ENCODE results near the gene PTGIS.

Gene PTGIS

DNA sequence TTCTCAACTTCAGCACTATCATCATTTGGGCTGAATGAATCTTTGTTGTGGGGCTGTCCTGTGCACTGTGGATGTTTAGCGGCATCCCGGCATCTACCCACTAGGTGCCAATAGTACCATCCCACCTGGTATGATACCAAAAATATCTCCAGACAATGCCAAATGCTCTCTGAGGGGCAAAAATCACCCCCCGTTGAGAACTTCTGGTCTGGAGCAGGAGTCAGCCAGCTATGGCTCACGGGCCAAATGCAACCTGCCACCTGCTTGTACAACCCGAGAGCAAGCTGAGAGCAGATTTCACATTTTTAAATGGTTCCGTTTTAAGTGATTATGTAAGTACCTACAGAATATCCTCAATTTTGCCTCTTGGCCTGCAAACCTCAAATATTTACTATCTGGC, 112.2 kb downstream of the PTGIS start:
- TF ChIP-seq, protein P1, sequence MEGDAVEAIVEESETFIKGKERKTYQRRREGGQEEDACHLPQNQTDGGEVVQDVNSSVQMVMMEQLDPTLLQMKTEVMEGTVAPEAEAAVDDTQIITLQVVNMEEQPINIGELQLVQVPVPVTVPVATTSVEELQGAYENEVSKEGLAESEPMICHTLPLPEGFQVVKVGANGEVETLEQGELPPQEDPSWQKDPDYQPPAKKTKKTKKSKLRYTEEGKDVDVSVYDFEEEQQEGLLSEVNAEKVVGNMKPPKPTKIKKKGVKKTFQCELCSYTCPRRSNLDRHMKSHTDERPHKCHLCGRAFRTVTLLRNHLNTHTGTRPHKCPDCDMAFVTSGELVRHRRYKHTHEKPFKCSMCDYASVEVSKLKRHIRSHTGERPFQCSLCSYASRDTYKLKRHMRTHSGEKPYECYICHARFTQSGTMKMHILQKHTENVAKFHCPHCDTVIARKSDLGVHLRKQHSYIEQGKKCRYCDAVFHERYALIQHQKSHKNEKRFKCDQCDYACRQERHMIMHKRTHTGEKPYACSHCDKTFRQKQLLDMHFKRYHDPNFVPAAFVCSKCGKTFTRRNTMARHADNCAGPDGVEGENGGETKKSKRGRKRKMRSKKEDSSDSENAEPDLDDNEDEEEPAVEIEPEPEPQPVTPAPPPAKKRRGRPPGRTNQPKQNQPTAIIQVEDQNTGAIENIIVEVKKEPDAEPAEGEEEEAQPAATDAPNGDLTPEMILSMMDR (IDR thresholded peaks at IDR 0.05; ENCODE audit: borderline replicate concordance, insufficient read depth, low read depth, low read length): no peak
- no peak overlapping the region for H3K4me3 ChIP-seq (ENCODE audit: low read depth, low read length)

Data from GM12875 (cell line).